ENCODE data around the gene IL10RB.

DNA sequence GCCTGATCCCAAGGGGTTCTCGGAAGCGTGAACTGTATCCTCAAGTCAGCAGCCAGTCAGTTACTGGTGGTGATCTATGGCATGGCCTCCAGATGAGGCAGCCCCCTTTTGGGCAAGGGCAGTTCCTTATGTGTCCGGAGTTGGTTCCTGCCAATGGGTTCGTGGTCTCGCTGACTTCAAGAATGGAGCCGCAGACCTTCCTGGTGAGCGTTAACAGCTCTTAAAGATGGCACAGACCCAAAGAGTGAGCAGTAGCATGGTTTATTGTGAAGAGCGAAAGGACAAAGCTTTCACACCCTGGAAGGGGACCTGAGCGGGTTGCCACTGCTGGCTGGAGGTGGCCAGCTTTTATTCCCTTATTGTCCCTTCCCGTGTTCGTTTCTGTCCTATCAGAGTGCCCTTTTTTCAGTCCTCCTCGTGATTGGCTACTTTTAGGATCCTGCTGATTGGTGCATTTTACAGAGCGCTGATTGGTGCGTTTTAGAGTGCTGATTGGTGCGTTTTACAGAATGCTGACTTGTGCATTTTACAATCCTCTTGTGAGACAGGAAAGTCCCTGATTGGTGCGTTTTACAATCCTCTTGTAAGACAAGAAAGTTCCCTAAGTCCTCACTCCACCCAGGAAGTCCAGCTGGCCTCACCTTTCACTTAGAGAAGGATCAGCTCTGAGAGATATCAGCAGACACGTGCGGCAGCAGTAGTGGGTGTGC lies 8.9 kb upstream of the IL10RB start:
- TF ChIP-seq PPARA (CRISPR knock-in tag; IDR thresholded peaks at IDR 0.05; ENCODE audit: borderline replicate concordance) (no peak), ZFP30 (CRISPR knock-in tag; IDR thresholded peaks at IDR 0.05) (no peak), BACH2 (CRISPR knock-in tag; IDR thresholded peaks at IDR 0.05; ENCODE audit: borderline replicate concordance) (no peak), GLIS3 (CRISPR knock-in tag; IDR thresholded peaks at IDR 0.05) (no peak), ZFP3 (CRISPR knock-in tag; IDR thresholded peaks at IDR 0.05) (no peak), ARNTL (CRISPR knock-in tag; IDR thresholded peaks at IDR 0.05; ENCODE audit: borderline replicate concordance, low read depth) (no peak), ZNF565 (CRISPR knock-in tag; conservative IDR thresholded peaks at IDR 0.05; ENCODE audit: low read depth) (no peak), RARB (CRISPR knock-in tag; IDR thresholded peaks at IDR 0.05) (no peak), TCF4 (CRISPR knock-in tag; IDR thresholded peaks at IDR 0.05; ENCODE audit: borderline replicate concordance) (no peak), ESRRG (CRISPR knock-in tag; IDR thresholded peaks at IDR 0.05) (no peak)
- TF ChIP-seq, protein P1, sequence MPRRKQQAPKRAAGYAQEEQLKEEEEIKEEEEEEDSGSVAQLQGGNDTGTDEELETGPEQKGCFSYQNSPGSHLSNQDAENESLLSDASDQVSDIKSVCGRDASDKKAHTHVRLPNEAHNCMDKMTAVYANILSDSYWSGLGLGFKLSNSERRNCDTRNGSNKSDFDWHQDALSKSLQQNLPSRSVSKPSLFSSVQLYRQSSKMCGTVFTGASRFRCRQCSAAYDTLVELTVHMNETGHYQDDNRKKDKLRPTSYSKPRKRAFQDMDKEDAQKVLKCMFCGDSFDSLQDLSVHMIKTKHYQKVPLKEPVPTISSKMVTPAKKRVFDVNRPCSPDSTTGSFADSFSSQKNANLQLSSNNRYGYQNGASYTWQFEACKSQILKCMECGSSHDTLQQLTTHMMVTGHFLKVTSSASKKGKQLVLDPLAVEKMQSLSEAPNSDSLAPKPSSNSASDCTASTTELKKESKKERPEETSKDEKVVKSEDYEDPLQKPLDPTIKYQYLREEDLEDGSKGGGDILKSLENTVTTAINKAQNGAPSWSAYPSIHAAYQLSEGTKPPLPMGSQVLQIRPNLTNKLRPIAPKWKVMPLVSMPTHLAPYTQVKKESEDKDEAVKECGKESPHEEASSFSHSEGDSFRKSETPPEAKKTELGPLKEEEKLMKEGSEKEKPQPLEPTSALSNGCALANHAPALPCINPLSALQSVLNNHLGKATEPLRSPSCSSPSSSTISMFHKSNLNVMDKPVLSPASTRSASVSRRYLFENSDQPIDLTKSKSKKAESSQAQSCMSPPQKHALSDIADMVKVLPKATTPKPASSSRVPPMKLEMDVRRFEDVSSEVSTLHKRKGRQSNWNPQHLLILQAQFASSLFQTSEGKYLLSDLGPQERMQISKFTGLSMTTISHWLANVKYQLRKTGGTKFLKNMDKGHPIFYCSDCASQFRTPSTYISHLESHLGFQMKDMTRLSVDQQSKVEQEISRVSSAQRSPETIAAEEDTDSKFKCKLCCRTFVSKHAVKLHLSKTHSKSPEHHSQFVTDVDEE (CRISPR knock-in tag; IDR thresholded peaks at IDR 0.05): no peak
- TF ChIP-seq, protein P2, sequence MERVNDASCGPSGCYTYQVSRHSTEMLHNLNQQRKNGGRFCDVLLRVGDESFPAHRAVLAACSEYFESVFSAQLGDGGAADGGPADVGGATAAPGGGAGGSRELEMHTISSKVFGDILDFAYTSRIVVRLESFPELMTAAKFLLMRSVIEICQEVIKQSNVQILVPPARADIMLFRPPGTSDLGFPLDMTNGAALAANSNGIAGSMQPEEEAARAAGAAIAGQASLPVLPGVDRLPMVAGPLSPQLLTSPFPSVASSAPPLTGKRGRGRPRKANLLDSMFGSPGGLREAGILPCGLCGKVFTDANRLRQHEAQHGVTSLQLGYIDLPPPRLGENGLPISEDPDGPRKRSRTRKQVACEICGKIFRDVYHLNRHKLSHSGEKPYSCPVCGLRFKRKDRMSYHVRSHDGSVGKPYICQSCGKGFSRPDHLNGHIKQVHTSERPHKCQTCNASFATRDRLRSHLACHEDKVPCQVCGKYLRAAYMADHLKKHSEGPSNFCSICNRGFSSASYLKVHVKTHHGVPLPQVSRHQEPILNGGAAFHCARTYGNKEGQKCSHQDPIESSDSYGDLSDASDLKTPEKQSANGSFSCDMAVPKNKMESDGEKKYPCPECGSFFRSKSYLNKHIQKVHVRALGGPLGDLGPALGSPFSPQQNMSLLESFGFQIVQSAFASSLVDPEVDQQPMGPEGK (CRISPR knock-in tag; IDR thresholded peaks at IDR 0.05; ENCODE audit: borderline replicate concordance): no peak

Data from SK-N-SH treated with all-trans-retinoic acid at 6 μM for 48 hours (cell line).